ENCODE measurements around the gene BRD3OS.

DNA sequence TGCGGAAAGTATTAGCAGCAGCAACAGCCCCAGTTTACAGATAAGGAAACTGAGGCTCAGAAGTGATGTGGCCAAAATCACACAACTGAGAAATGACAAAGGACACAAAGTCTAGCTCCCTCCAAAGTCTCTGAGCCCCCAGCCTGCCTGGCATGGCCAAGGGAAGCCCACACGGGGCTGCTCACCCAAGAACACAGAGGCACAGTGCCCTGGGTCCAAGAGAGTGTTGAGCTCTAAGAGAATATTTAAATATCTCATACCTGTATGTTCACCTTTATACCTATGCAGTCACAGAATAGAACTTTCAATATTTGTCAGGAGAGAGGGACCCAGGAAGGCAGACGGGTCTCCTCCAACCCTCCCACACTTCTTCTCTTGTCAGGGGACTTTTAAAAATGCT, 49.8 kb upstream of the BRD3OS start:
- TF ChIP-seq ARNT (IDR thresholded peaks at IDR 0.05) (no peak), FOXM1 (IDR thresholded peaks at IDR 0.05; ENCODE audit: borderline replicate concordance) (no peak), ZNF384 (IDR thresholded peaks at IDR 0.05) (no peak), FOXK2 (IDR thresholded peaks at IDR 0.05) (no peak), BHLHE40 (IDR thresholded peaks at IDR 0.05; ENCODE audit: borderline replicate concordance) (no peak), HDGF (IDR thresholded peaks at IDR 0.05; ENCODE audit: borderline replicate concordance) (no peak), CTBP1 (IDR thresholded peaks at IDR 0.05; ENCODE audit: borderline replicate concordance) (no peak), PKNOX1 (IDR thresholded peaks at IDR 0.05) (no peak), SP1 (IDR thresholded peaks at IDR 0.05) (no peak), SUZ12 (IDR thresholded peaks at IDR 0.05) (no peak), NFRKB (IDR thresholded peaks at IDR 0.05) (no peak), TARDBP (IDR thresholded peaks at IDR 0.05) (no peak), FOXA1 (IDR thresholded peaks at IDR 0.05) (no peak), ELF4 (IDR thresholded peaks at IDR 0.05) (no peak)
